CD4-positive, alpha-beta T cell treated with Interleukin-17A for 4 hours (primary cell): ENCODE results near the gene SLC7A9.
"Not testable (repeated sequence)": the region's sequence is repeated elsewhere in the genome, so short reads cannot be mapped to it uniquely, and the experiment has no call there.

Source experiments
- DNase-seq: peaks from one replicate; pipeline ENCODE4 v3.0.0-alpha.2; 2020; ENCODE audit warnings: mixed read lengths

Gene SLC7A9

DNA sequence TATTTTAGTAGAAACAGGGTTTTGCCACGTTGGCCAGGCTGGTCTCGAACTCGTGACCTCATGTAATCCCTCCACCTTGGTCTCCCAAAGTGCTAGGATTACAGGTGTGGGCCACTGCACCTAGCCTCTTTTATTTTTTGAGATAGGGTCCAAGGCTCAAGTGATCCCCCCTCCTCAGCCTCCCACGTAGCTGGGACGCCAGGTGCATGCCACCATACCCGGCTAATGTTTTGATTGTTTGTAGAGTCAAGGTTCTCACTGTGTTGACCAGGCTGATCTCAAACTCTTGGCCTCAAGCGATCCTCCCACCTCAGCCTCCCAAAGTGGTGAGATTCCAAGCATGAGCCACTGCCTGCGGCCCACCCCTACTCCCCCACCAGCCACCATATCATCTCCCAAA is 6.3 kb downstream of the SLC7A9 start:
- DNase-seq: no peak

GRCh38 chr19:32862741-32863140 is 6.8 kb downstream of the SLC7A9 start:
- DNase-seq: no peak

DNA sequence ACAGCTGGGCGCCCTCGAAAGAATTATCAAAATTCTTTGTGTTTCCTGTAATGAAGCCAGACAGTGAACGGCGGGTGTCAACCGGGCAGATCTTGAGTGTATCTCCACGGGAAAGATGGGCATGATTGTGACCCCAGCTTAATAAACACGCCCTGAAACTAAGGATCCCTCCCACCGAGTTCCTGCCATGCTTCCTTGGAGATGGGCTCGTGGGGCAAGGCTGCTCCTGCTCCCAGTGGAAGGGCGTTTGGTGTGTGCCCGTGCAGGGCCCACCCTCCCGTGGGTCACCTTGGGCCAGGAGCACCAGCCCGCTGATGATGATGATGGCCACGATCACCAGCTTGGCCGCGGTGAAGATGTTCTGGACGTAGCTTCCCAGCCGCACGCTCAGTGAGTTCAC is 7.4 kb downstream of the SLC7A9 start:
- DNase-seq: no peak

- DNase-seq: no peak
Observed at GRCh38 chr19:32861596-32861995, 8.0 kb downstream of the SLC7A9 start.

GRCh38 chr19:32859591-32859990 is 10.0 kb downstream of the SLC7A9 start:
- no peak for DNase-seq

DNA sequence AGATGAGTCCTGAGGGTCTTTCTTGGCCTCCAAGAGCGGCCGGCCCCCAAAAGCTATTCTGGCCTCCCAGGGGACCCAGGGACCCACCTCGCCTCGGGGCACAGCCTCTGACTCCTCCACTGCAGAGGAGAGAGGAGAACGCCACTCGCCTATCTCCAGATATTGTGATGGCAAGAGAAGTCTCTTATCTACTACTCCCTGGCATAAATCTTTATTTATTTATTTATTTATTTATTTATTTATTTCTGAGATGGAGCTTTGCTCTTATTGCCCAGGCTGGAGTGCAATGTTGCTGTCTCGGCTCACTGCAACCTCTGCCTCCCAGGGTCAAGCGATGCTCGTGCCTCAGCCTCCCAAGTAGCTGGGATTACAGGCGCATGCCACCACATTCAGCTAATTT is 11.0 kb downstream of the SLC7A9 start:
- no peak for DNase-seq

- no peak for DNase-seq
Observed at GRCh38 chr19:32858155-32858554, 11.4 kb downstream of the SLC7A9 start.

DNA sequence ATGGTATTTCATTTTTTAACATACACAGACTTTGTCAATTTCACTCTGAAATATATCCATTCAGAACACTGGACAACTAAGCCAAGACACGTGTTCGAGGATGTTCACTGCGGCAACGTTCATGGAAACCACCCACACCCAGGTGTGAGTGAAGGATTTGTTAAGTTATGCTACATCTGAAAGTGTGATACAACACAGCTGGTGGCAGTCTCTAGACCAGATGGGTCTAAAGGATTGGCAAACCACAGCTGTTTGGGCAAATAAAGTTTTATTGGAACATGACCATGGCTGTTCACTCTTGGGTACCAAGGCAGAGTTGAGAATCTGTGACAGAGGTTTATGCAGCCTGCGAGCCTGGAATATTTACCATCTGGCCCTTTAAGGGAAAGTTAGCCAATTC is 12.0 kb downstream of the SLC7A9 start:
- no peak for DNase-seq

DNA sequence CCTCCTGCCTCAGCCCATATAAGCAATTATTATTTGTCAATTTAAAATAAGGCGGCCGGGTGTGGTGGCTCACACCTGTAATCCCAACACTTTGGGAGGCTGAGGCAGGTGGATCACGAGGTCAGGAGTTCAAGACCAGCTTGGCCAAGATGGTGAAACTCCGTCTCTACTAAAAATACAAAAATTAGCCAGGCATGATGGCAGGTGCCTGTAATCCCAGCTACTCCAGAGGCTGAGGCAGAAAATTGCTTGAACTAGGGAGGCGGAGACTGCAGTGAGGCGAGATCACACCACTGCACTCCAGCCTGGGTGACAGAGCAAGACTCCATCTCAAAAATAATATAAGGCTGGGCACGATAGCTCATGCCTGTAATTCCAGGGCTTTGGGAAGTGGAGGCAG is 12.7 kb downstream of the SLC7A9 start:
- DNase-seq: not testable (repeated sequence)

GRCh38 chr19:32852216-32852615 is 17.4 kb downstream of the SLC7A9 start:
- no peak for DNase-seq

DNA sequence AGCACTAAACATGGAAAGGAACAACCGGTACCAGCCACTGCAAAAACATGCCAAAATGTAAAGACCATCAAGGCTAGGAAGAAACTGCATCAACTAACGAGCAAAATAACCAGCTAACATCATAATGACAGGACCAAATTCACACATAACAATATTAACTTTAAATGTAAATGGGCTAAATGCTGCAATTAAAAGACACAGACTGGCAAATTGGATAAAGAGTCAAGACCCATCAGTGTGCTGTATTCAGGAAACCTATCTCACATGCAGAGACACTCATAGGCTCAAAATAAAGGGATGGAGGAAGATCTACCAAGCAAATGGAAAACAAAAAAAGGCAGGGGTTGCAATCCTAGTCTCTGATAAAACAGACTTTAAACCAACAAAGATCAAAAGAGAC is 21.5 kb downstream of the SLC7A9 start:
- not testable (repeated sequence) for DNase-seq

DNA sequence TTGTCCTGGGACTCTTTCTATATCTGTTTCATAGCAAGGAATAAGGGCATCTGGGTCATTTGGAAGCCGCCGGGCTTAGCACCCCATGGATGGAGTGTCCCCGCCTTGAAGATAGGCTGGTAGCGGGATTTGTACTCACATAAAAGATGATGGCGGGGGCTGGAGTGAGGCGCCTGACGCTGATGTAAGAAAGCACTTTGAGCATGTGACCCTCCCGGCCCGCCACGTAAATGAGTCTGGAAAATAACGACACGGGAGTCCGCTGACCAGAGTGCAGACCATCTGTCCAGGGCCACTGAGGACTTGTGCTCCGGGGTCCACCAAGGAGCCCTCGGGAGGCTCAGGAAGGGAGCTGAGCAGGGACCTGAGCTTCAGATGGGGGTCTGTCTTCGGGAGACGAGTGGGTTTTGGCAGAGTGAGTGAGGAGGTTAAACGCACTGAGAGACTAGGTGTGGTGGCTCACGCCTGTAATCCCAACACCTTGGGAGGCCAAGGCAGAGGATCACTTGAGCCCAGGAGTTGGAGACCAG is 25.8 kb downstream of the SLC7A9 start:
- no peak for DNase-seq

- no peak for DNase-seq
Observed at GRCh38 chr19:32842061-32842460, 27.5 kb downstream of the SLC7A9 start.

- no peak for DNase-seq
Observed at GRCh38 chr19:32837531-32837930, 32.0 kb downstream of the SLC7A9 start.

- DNase-seq: not testable (repeated sequence)
Observed at GRCh38 chr19:32833388-32833787, 36.2 kb downstream of the SLC7A9 start.

DNA sequence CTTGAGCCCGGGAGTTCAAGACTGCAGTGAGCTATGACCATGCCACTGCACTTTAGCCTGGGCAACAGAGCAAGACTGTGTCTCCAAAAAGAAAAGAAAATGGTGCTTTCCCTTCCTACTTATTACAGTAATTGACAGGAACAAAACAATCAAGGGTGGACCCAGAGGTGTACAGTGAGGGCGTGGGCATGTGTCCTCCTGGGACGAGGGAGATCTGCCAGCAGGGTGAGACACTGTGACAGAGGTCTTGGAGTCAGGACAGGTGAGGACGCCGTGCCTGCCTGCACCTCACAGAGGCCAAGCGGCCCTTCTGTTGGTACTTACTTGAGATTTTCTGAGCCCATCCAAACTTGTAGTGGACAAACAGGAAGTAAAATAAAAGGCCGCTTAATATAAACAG is 36.7 kb downstream of the SLC7A9 start:
- not testable (repeated sequence) for DNase-seq

DNA sequence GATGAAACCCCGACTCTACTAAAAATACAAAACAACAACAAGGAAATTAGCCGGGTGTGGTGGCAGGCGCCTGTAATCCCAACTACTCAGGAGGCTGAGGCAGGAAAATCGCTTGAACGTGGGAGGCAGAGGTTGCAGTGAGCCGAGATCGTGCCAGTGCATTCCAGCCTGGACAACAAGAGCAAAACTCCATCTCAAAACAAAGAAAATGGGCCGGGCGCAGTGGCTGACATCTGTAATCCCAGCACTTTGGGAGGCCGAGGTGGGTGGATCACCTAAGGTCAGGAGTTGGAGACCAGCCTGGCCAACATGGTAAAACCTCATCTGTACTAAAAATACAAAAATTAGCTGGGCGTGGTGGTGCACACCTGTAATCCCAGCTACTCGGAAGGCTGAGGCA is 37.5 kb downstream of the SLC7A9 start:
- DNase-seq: not testable (repeated sequence)

- DNase-seq: no peak
Observed at GRCh38 chr19:32831611-32832010, 38.0 kb downstream of the SLC7A9 start.

- DNase-seq: no peak
Observed at GRCh38 chr19:32830231-32831014, 39.1 kb downstream of the SLC7A9 start.

DNA sequence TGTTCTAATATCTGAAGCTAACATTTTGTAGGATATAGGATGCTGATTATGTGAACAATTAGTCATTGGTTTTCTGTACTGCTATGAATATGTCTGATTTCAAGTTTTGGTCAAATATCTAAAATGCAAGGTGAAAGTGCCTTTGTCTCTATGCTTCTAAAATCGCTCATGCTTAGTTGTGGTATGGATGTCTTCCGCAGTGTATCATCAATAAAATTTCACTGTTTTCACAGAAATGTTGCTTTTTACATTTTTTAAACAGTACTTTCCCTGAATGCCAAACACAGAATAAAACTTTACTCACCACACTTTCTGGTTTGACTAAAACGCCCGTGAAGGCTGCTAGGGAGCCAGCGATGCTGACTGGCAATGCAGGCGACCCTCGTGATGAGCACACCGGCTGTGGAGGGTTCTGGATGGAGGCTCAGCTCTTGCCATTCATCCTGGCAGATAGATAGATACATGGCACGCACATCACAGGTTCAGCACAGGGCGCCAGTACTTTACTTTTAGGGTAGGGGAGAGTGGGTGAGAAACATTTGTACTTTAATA is 40.1 kb downstream of the SLC7A9 start:
- DNase-seq: no peak

- DNase-seq: peak; percentile 19
Observed at GRCh38 chr19:32828643-32829344, 40.8 kb downstream of the SLC7A9 start.

GRCh38 chr19:32828139-32828538 is 41.4 kb downstream of the SLC7A9 start:
- DNase-seq: no peak

GRCh38 chr19:32824916-32825608 is 44.5 kb downstream of the SLC7A9 start:
- DNase-seq: no peak
